Left ventricle myocardium inferior (tissue), 1 donor: ENCODE measurements around the gene CCDC194. TPM values are rescaled to one million over a fixed set of nuclear protein-coding genes. Genes with fewer than 3 reads are reported as not detected.

ENCODE experiments used
- DNase-seq: peaks from one replicate; pipeline ENCODE4 v3.0.0-alpha.2; 2020
- H3K27ac ChIP-seq: fragments of 200-600 bp; replicated peaks from 2 replicates; pipeline ENCODE4 v1.8.0; 2021
- H3K27me3 ChIP-seq: fragments of 200-600 bp; 2 replicates; pipeline ENCODE4 v1.8.0; 2021; ENCODE audit warnings: low read depth
- H3K36me3 ChIP-seq: fragments of 200-600 bp; 2 replicates; pipeline ENCODE4 v1.8.0; 2021
- H3K4me1 ChIP-seq: fragments of 200-600 bp; 2 replicates; pipeline ENCODE4 v1.8.0; 2021
- H3K4me3 ChIP-seq: fragments of 200-600 bp; 2 replicates; pipeline ENCODE4 v1.8.0; 2021; ENCODE audit warnings: mild to moderate bottlenecking, moderate library complexity
- H3K9me3 ChIP-seq: fragments of 200-600 bp; replicated peaks from 2 replicates; pipeline ENCODE4 v1.8.0; 2021
- CTCF ChIP-seq: fragments of 200-600 bp; IDR thresholded peaks from 2 replicates; pipeline ENCODE4 v1.8.0; 2021; ENCODE audit warnings: antibody characterized with exemption, mild to moderate bottlenecking, borderline replicate concordance
- intact Hi-C: fragments of 100-400 bp; cut with micrococcal nuclease; formaldehyde crosslinking; loops from one replicate; pipeline ENCODE4 v1.11.0; 2022
- total RNA-seq: library from RNA; stranded (reverse); fragmentation: NEBNext Ultra II Directional; extraction: Animal tissue kit (Norgen Biotek cat#: 25700); gene quantifications from one replicate; pipeline ENCODE4 v1.2.1, GENCODE V29; 2021
- donor health status: DM: no; HTN: yes; CAD: no; lungs with severe emphysema.

Gene CCDC194
- total RNA-seq, 1 donor from 2014 or later, result not detected

DNA sequence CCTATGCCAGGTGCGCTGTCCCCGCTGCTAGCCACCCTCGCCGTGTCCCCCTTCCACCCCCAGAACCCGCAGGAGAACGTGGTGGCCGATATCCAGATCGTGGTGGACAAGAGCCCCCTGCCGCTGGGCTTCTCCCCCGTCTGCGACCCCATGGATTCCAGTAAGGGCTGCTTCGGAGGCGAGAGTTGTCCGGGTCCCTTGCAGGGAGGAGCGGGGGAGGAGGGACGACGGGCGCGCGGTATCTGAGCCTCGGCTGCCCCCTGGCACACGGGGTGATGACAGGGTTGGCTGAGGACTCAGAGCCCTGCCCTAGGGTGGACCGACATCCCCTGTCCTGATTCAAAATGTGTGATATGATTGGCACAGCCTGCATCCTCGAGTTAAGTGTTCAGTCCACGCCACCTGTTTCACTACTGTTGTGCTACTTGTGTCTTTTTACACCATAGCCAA is 26.5 kb upstream of the CCDC194 start:
- Histone ChIP-seq H3K4me1 (peaks cover 20% of the 10 kb centered on the region), H3K27me3 (peaks cover 9% of the 10 kb centered on the region), H3K27ac (peak overlapping the region; percentile 60), H3K4me3 (peak overlapping the region; percentile 76), H3K9me3 (no peaks in the 10 kb centered on the region), H3K36me3 (peaks cover 5% of the 10 kb centered on the region)
- no peak for TF ChIP-seq CTCF
- DNase-seq, result peak; percentile 23
- intact Hi-C loops, result no loop called here

DNA sequence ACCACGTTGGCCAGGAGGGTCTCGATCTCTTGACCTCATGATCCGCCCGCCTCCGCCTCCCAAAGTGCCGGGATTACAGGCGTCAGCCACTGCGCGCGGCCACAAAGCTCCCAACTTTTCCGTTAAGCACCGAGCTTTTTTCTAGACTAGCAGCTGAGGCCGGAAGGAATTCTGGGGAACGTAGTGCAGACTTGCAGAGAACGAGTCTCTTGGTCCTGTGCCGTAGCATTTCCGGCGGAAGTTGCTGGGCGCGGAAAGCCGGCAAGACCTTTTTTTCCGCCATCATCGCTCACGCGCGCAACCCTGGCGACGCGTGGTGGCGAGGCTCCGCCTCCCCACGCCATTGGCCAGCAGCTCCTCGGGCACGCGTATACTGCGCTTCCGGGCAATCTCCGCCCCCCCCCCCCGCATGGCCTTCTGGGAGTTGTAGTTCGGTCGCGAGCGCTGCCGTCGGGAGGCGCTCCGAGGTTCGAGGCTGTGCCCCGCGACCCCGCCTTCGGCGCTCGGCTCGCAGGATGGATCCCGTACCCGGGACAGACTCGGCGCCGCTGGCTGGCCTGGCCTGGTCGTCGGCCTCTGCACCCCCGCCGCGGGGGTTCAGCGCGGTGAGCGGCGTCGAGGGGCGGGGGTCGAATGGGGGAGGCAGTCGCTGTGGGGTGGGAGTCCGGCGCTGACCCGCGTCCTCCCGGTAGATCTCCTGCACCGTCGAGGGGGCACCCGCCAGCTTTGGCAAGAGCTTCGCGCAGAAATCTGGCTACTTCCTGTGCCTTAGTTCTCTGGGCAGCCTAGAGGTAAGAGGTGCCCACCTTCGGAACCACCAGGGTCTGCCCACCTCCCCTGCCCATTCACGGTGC is 25.9 kb upstream of the CCDC194 start, which contains the start of gene MVB12A:
TSS of gene MVB12A (plus strand) at position 427 of the 854 bp plus-strand sequence. CDS start at position 516, 89 bp downstream.
- intact Hi-C loops, result no loop called here
- H3K4me3 ChIP-seq, result peak within 1 kb of the TSS; percentile 76
- no peak for TF ChIP-seq CTCF
- no peaks in the 10 kb centered on the region for H3K9me3 ChIP-seq
- H3K36me3 ChIP-seq, result peaks cover 5% of the 10 kb centered on the region
- DNase-seq, result peak; percentile 98
- peaks cover 20% of the 10 kb centered on the region for H3K4me1 ChIP-seq
- peak within 1 kb of the TSS; percentile 86 for H3K27ac ChIP-seq
- peaks cover 16% of the 10 kb centered on the region for H3K27me3 ChIP-seq

DNA sequence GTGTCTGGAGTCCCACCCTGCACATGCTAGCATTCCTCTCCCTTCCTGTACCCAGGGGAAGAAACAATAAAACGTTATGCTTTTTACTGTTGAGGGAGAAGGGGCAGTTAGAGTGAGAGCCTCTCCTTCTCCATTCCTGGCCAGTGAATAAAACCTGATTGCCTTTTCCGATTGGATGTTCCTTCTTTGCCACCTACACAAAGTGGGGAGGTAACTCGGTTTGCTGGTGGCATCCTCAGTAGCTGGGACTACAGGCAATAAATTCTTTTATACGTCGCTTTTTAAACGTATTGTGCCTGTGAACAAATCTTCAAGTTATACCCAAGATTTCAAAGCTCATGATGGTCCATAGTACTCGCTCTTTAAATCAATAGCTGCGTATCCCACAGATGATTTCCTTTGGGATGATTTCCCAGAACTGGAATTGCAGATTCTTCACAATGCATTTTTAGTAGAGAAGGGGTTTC is 25.2 kb upstream of the CCDC194 start:
- peaks cover 20% of the 10 kb centered on the region for H3K4me1 ChIP-seq
- H3K27me3 ChIP-seq, result peaks cover 22% of the 10 kb centered on the region
- no peak for TF ChIP-seq CTCF
- intact Hi-C loops, result no loop called here
- peaks cover 8% of the 10 kb centered on the region for H3K36me3 ChIP-seq
- DNase-seq, result no peak
- H3K4me3 ChIP-seq, result peak overlapping the region; percentile 76
- no peaks in the 10 kb centered on the region for H3K9me3 ChIP-seq
- peak overlapping the region; percentile 86 for H3K27ac ChIP-seq

DNA sequence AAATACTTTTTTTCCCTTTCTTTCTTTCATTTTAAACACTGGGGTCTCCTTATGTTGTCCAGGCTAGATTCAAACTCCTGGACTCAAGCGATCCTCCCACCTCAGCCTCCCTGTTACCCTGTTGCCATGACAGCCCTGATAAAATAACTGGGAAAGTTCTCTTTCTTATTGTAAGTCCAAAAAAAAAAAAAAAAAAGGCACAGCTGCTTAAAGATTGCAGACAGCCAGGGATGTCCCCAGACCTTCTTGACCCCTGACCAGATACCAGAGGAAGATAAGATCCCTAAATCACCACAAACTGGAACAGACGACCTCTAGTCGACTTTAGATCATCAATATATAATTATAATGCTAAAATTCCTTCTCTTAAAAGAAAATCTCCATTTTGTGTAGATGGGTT is 24.7 kb upstream of the CCDC194 start:
- no peak for TF ChIP-seq CTCF
- no peaks in the 10 kb centered on the region for H3K9me3 ChIP-seq
- no peak for DNase-seq
- no peak overlapping the region for H3K27ac ChIP-seq
- intact Hi-C loops, result no loop called here
- H3K36me3 ChIP-seq, result peaks cover 9% of the 10 kb centered on the region
- H3K4me3 ChIP-seq, result peak overlapping the region; percentile 76
- peaks cover 21% of the 10 kb centered on the region for H3K4me1 ChIP-seq
- H3K27me3 ChIP-seq, result peaks cover 27% of the 10 kb centered on the region

DNA sequence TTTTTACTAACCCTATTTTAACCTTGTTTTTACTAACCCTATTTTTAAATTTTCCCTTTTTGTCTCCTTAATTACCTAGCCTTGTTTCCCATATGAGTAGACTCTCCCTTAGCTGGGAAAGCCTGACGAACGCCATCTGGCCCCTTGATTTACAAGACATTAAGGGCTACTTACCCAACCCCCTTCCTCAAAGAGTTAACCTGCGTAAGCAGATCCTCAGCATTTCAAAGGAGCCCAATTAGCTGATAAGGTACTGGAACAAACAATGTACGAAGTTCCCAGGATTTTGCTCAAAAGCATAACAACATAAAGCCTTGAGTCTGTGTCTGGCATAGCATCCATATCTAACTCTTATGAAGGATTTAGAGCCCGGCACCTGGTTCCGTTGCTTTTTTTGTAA is 21.1 kb upstream of the CCDC194 start:
- H3K27me3 ChIP-seq, result peaks cover 41% of the 10 kb centered on the region
- H3K4me1 ChIP-seq, result peaks cover 31% of the 10 kb centered on the region
- DNase-seq, result no peak
- no peak for TF ChIP-seq CTCF
- no peaks in the 10 kb centered on the region for H3K9me3 ChIP-seq
- H3K4me3 ChIP-seq, result no peak overlapping the region
- intact Hi-C loops, result no loop called here
- H3K27ac ChIP-seq, result no peak overlapping the region
- H3K36me3 ChIP-seq, result peaks cover 4% of the 10 kb centered on the region
